Gastrocnemius medialis (tissue), 4 donors: ENCODE data around the gene EMC6. TPM values are rescaled to one million over a fixed set of nuclear protein-coding genes. Genes with fewer than 3 reads are reported as not detected.

Experiments used
- ATAC-seq, 2 donors: fragments of 150-250 bp; one replicate each; pipeline ENCODE4 v1.9.1; 2016
- DNase-seq, 2 donors: peaks; one replicate each; pipeline ENCODE4 v3.0.0-alpha.2; 2019
- H3K27ac ChIP-seq, 4 donors: fragments of 200-600 bp; sonication (generic); 1 replicate in 1 of 4; 2 replicates in 3 of 4; pipeline ENCODE4 v1.5.1; 2016 to 2018; ENCODE audit warnings: mild to moderate bottlenecking in 2 of 4, moderate library complexity in 1 of 4
- H3K27me3 ChIP-seq, 3 donors: fragments of 200-600 bp; sonication (generic) in 2 of 3; 1 replicate in 1 of 3; 2 replicates in 2 of 3; pipeline versions ENCODE4 v1.5.1 to v1.6.0; 2016 to 2019; ENCODE audit warnings: mild to moderate bottlenecking in 1 of 3, moderate library complexity in 1 of 3
- H3K36me3 ChIP-seq, 2 donors: fragments of 200-600 bp; sonication (generic) in 1 of 2; one replicate each; pipeline ENCODE4 v1.5.1; 2017 to 2018
- H3K4me1 ChIP-seq, 2 donors: fragments of 200-600 bp; sonication (generic) in 1 of 2; one replicate each; pipeline ENCODE4 v1.5.1; 2016 to 2017; ENCODE audit warnings: mild to moderate bottlenecking in 2 of 2
- H3K4me3 ChIP-seq, 4 donors: fragments of 200-600 bp; sonication (generic) in 3 of 4; 1 replicate in 1 of 4; 2 replicates in 3 of 4; pipeline ENCODE4 v1.5.1; 2016 to 2019; ENCODE audit warnings: mild to moderate bottlenecking in 2 of 4
- H3K9me3 ChIP-seq, 3 donors: fragments of 200-600 bp; sonication (generic) in 2 of 3; 1 replicate in 1 of 3; 2 replicates in 2 of 3; pipeline ENCODE4 v1.5.1; 2016 to 2019
- CTCF ChIP-seq, 5 experiments: fragments of 450-650 bp in 3 of 5; fragments of 200-600 bp in 2 of 5; sonication (generic) in 2 of 5; IDR thresholded peaks in 4 of 5; conservative IDR thresholded peaks in 1 of 5; 1 replicate in 4 of 5; 2 replicates in 1 of 5; pipeline ENCODE4 v1.5.1; 2016 to 2019; ENCODE audit warnings: antibody characterized with exemption in 5 of 5, mild to moderate bottlenecking in 3 of 5, moderate library complexity in 3 of 5
- POLR2A ChIP-seq, 2 donors: fragments of 450-650 bp; IDR thresholded peaks; one replicate each; pipeline ENCODE4 v1.6.1; 2017; ENCODE audit warnings: antibody characterized with exemption in 2 of 2, mild to moderate bottlenecking in 2 of 2, moderate library complexity in 2 of 2
- in situ Hi-C, 4 donors: fragments of 200-750 bp; cut with MboI; loops; one replicate each; pipeline versions ENCODE4 v1.15.0 to v1.8.0; 2017; ENCODE audit warnings: low sequenced_read_pairs in 4 of 4
- intact Hi-C: fragments of 100-400 bp; cut with DNase I; formaldehyde crosslinking; loops from one replicate; pipeline ENCODE4 v1.15.1; 2023; ENCODE audit warnings: low total_unique reads
- total RNA-seq, 4 donors: library from RNA; depleted of rRNA; stranded (reverse); fragments of >200 nt; gene quantifications; one replicate each; pipeline versions ENCODE4 v1.1.0 to v1.2.3, GENCODE V29; 2016

The EMC6 gene
- total RNA-seq, 4 donors from 2014 or later: 40.6 to 73.8 (median 54.5) TPM

- TF ChIP-seq POLR2A (IDR thresholded peaks at IDR 0.05) (no peak), CTCF (IDR thresholded peaks at IDR 0.05 in 4 of 5, conservative IDR thresholded peaks at IDR 0.05 in 1 of 5) (no peak)
- Histone ChIP-seq H3K4me3 (no peak overlapping the region), H3K27me3 (no peaks in the 10 kb centered on the region), H3K27ac (peak overlapping the region in 2 of 4 donors; percentile 6 to 50), H3K9me3 (no peaks in the 10 kb centered on the region), H3K4me1 (peaks cover 0 to 9% of the 10 kb centered on the region in 2 donors), H3K36me3 (peaks cover 0 to 60% of the 10 kb centered on the region in 2 donors)
- in situ Hi-C loops (no loop called here), intact Hi-C loops (no loop called here)
- ATAC-seq (no peak), DNase-seq (no peak)
These were observed 40.8 kb upstream of the EMC6 start for GRCh38 chr17:3627769-3628167.

- Histone ChIP-seq H3K4me3 (no peak overlapping the region), H3K27me3 (no peaks in the 10 kb centered on the region), H3K4me1 (peaks cover 18 to 23% of the 10 kb centered on the region in 2 donors), H3K36me3 (peaks cover 0 to 32% of the 10 kb centered on the region in 2 donors), H3K9me3 (no peaks in the 10 kb centered on the region), H3K27ac (peak overlapping the region in 1 of 4 donors; percentile 22)
- ATAC-seq (no peak), DNase-seq (no peak)
- intact Hi-C loops (loop anchor here (10.0 kb wide), 2 partner anchors 116 to 1854 kb away; partner anchors contain the start of genes DERL2 and MIS12), in situ Hi-C loops (no loop called here)
- no peak for TF ChIP-seq POLR2A (IDR thresholded peaks at IDR 0.05)
- TF ChIP-seq CTCF (IDR thresholded peaks at IDR 0.05 in 4 of 5, conservative IDR thresholded peaks at IDR 0.05 in 1 of 5): no peak
These were observed 37.8 kb upstream of the EMC6 start for GRCh38 chr17:3630781-3631180.

- peak overlapping the region in 1 of 4 donors; percentile 58 for H3K27ac ChIP-seq
- intact Hi-C loops: loop anchor here (10.0 kb wide), 2 partner anchors 117 to 1853 kb away; partner anchors contain the start of genes DERL2 and MIS12
- no peak overlapping the region for H3K4me3 ChIP-seq
- ATAC-seq (no peak), DNase-seq (no peak)
- H3K4me1 ChIP-seq: peaks cover 19 to 29% of the 10 kb centered on the region in 2 donors
- TF ChIP-seq POLR2A (IDR thresholded peaks at IDR 0.05) (no peak), CTCF (IDR thresholded peaks at IDR 0.05 in 4 of 5, conservative IDR thresholded peaks at IDR 0.05 in 1 of 5) (no peak)
- no peaks in the 10 kb centered on the region for H3K9me3 ChIP-seq
- in situ Hi-C loops: no loop called here
- no peaks in the 10 kb centered on the region for H3K27me3 ChIP-seq
- peaks cover 0 to 25% of the 10 kb centered on the region in 2 donors for H3K36me3 ChIP-seq
These were observed 36.3 kb upstream of the EMC6 start for GRCh38 chr17:3632287-3632686.

- intact Hi-C loops: loop anchor here (1.0 to 10.0 kb wide), 4 partner anchors 33 to 1849 kb away; partner anchors contain the start of genes DERL2, EMC6, MIS12 and TAX1BP3
- Histone ChIP-seq H3K36me3 (no peaks in the 10 kb centered on the region), H3K27ac (peak overlapping the region; percentile 90 to 99 (median 96)), H3K4me3 (peak overlapping the region; percentile 82 to 100 (median 90)), H3K4me1 (peaks cover 36 to 43% of the 10 kb centered on the region in 2 donors), H3K9me3 (no peaks in the 10 kb centered on the region), H3K27me3 (no peaks in the 10 kb centered on the region)
- in situ Hi-C loops: no loop called here
- TF ChIP-seq POLR2A (IDR thresholded peaks at IDR 0.05): no peak
- TF ChIP-seq CTCF (IDR thresholded peaks at IDR 0.05 in 4 of 5, conservative IDR thresholded peaks at IDR 0.05 in 1 of 5): no peak
- ATAC-seq (peak; percentile 3 to 8), DNase-seq (no peak)
These were observed 33.0 kb upstream of the EMC6 start for GRCh38 chr17:3635474-3636153.
